ENCODE results near the gene GRID1.
"Not testable (repeated sequence)": the region's sequence is repeated elsewhere in the genome, so short reads cannot be mapped to it uniquely, and the experiment has no call there.

The GRID1 gene

GRCh38 chr10:86391986-86392722 lies 25.6 kb upstream of the GRID1 start:
- no peak for DNase-seq

GRCh38 chr10:86391236-86391840 lies 24.7 kb upstream of the GRID1 start:
- no peak for DNase-seq

DNA sequence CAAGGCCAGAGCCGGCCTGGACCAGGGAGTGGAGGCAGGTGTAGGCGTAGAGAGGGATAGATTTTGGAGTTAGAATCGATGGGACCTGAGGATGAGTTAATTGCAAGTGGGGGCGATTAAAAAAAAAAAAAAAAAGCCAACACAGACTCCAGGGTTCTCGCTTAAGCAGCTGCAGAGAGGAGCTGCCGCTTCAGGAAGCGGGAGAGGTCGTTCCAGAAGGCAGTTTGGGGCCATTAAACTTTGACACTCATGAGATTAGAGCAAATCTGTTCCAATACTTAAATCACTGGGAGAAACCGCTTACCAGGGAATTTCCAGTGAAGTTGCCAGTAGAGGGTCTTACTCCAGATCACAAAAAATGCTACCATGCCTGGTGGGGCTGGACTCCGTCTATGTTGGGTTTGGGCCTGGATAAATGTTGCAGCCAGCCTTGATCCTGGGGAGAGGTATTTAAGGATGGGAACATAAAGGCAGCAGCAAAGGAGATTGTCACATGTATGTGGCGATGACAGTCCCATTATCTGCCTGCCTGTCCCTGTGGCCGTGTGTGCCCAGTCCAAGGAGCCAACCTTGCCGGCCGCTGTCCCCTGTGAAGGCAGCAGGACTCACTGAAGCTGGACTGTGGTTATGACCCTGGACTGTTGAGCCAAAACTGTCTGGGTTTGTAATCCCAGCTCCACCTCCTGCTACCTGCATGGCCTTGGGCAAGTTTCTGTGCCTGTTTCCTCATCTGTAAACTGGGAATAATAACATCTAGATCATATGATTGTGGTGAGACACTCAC lies 23.9 kb upstream of the GRID1 start:
- DNase-seq: no peak

- no peak for DNase-seq
Observed at GRCh38 chr10:86389441-86390193, 23.0 kb upstream of the GRID1 start.

DNA sequence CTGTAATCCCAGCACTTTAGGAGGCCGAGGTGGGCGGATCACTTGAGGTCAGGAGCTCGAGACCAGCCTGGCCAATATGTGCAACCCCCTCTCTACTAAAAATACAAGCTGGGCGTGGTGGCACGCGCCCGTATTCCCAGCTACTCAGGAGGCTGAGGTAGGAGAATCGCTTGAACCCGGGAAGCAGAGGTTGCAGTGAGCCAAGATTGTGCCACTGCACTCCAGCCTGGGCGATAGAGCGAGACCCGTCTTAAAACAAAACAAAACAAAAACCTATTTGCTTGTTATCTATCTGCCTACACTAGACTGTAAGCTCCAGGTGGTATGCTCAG lies 22.5 kb upstream of the GRID1 start:
- DNase-seq: not testable (repeated sequence)

GRCh38 chr10:86388119-86388704 lies 21.6 kb upstream of the GRID1 start:
- no peak for DNase-seq

DNA sequence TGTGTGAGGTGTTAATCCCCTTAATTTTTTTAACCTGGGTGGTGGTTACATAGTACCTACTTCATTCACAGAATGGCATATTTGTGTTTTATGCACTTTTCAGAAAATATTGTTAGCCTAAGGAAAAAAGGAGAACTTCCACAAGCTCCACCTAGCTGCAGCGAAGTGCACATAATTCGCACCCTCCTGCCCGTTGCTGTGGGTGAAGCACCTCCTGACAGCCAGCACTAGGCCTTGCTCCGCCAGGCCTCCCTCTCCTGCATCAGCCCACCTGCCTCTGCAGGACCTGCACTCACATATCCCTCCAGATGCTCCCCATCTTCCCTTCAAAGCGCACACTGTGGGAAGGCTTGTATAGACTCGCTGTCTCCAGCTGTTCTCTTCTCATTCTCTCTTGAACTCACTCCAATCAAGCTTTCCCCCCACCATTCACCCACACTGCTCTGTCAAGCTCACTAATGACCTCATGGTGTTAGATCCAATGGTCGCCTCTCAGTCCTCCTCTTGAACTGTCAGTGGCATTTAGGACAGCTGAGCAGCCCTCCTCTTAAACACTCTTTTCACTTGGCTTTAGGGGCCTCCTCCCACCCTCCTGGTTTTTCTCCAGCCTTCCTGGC lies 20.7 kb upstream of the GRID1 start:
- no peak for DNase-seq

DNA sequence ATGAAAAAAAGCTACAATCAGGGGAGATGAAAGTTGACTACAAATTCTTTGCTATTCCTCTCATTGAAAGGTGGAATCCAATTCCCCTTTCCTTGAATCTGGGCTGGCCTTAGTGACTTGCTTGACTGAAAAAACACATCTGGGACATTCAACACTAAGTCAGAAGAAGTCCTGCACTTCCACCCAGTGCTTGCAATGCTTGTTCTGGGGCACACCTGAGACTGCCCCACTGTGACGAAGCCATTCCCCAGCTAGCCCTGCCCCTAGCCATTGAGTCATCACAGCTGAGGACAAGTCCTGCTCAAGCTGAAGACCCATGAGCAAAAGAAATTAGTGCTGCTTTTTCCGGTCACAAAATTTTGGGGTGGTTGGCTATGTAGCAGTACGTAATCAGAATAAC lies 19.2 kb upstream of the GRID1 start:
- no peak for DNase-seq

DNA sequence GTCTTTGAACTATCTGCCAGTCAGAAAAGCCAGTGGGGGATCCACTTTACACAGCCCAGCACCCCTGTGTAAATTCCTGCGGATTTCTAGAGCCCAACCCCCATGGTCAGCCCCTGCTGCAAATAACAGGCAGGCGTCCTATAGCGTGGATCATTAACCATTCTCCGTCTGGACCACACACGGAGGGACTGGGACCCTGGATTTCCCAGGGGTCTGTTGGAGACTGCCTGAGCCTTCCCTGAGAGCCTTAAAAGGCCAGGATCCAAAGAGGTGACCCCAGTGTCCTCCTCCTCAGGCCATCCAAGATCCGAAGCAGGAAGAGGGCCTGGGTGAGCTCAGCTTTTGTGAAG lies 11.2 kb upstream of the GRID1 start:
- DNase-seq: no peak

GRCh38 chr10:86376852-86377796 lies 10.5 kb upstream of the GRID1 start:
- peak; percentile 21 to 66 for DNase-seq

DNA sequence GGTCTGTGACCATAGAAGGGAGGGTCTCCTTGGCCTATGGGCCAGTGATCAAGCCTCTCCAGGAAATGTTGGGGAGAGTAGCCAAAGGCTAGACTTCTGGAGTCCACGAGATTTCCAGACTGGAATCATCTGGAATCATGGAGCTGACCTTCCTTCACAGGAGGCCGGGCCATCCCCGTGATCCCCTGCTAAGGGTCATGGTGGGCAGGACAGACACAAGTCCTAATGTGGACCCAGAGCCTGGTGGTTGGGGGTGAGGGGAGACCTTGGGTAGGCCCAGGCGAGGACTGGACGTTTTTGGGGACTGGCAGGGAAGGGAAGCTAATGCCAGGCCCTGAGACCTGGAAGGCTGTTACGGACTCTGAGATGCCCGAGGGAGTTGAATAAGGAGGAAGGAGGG lies 9.8 kb upstream of the GRID1 start:
- DNase-seq: no peak

GRCh38 chr10:86375204-86375603 lies 8.6 kb upstream of the GRID1 start:
- DNase-seq: no peak

DNA sequence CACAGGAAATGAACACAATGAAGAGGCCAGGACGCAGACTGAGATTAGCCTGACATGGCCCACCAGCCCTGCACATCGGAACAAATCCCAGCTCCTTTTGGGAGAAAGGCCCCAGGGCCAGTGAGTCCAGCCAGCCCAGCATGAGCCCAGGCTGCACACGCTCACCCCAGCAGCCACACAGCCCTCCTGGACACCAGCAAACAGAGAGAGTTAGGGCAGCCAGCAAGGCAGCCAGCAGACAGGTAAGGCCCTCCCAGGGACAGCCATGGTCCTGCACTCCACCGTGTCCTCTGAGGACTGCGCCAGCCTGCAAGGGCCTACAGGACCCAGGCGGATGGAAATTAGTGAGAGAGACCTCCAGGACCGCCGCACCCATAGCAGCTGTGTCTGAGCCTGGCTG lies 8.1 kb upstream of the GRID1 start:
- no peak for DNase-seq

DNA sequence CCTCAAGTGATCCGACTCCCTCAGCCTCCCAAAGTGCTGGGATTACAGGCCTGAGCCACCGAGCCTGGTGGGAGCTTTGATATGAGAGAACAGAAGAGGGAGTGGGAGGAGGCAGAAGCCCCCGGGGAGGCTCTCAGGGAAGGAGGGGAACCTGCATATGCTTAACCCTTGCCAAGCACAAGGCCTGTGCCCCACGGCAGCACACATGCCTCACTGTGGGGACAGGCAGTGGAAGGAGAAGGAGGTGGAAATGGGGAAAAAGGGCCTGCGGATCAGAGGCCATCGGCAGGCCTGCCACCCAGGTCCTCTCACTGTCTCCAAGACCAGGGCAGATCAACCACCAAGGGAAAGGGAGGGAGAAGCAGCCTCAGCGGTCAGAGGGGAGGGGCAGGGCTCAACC lies 7.2 kb upstream of the GRID1 start:
- DNase-seq: no peak

DNA sequence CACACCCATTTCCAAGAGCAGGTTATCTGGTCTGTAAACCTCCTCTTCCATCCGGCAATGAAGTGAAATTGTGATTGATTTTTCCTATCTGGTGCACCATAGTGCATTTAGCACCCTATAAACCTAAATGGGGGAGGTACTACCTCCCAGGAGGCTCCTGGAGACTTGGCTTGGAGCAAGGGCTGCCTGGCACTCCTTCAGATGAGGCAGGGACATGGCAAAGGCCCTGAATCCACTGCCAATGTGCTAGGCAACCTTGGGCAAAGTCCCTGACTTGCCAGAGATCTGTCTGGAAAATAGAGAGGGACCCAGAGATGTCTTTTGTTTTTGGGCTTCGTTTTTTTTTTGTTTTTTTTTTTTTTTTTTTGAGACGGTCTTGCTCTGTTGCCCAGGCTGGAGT lies 6.7 kb upstream of the GRID1 start:
- DNase-seq: no peak

GRCh38 chr10:86372784-86373239 lies 6.2 kb upstream of the GRID1 start:
- DNase-seq: no peak

- DNase-seq: no peak
Observed at GRCh38 chr10:86372119-86372783, 5.7 kb upstream of the GRID1 start.

- DNase-seq: no peak
Observed at GRCh38 chr10:86371691-86372090, 5.1 kb upstream of the GRID1 start.

DNA sequence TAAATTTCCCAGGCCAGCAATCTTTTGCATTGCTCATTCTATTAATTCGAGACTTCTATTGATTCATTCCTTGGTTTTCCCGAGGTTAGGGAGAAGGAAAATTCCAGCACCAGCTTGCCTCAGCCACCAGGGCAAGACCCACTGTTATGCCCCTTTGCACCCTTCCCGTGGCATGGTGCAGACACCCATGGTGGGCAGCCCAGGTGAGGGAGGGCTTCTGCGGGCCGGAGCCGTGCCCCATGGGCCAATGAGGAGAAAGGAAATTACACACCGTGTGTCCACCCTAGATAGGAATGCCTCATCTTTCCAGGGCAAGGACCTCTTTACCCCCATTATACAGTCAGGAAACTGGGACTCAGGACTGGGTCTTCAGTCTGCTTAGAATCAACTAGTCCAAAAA lies 4.5 kb upstream of the GRID1 start:
- no peak for DNase-seq

GRCh38 chr10:86370006-86370585 lies 3.5 kb upstream of the GRID1 start:
- no peak for DNase-seq
